Mesenchymal stem cell (in vitro differentiated cells and primary cell): ENCODE measurements around the gene ARHGEF17.

Experiments used
- DNase-seq: peaks from one replicate; pipeline ENCODE4 v3.0.0-alpha.2; 2013
- H2AFZ ChIP-seq: one replicate; pipeline ENCODE4 v1.6.1; 2013; ENCODE audit warnings: low read depth, mild to moderate bottlenecking, control low read depth, inconsistent platforms, low read length, moderate library complexity
- H2AK5ac ChIP-seq: 2 replicates; pipeline ENCODE4 v1.6.1; 2013; ENCODE audit warnings: low read length, moderate library complexity, mild to moderate bottlenecking, inconsistent platforms; ENCODE audit not compliant: severe bottlenecking
- H2BK120ac ChIP-seq: one replicate; pipeline ENCODE4 v1.6.1; 2013; ENCODE audit warnings: low read depth, mild to moderate bottlenecking, inconsistent platforms, low read length, moderate library complexity
- H2BK12ac ChIP-seq, 2 experiments: one replicate each; pipeline ENCODE4 v1.6.1; 2013; ENCODE audit warnings: inconsistent platforms in 2 of 2, low read length in 2 of 2, mild to moderate bottlenecking in 2 of 2, moderate library complexity in 2 of 2, control low read depth in 1 of 2
- H2BK15ac ChIP-seq: one replicate; pipeline ENCODE4 v1.6.1; 2013; ENCODE audit warnings: mild to moderate bottlenecking, low read depth, inconsistent platforms; ENCODE audit not compliant: poor library complexity, severe bottlenecking
- H2BK5ac ChIP-seq: 2 replicates; pipeline ENCODE4 v1.6.1; 2013; ENCODE audit warnings: low read depth, mild to moderate bottlenecking, low read length, control low read depth, inconsistent platforms; ENCODE audit not compliant: poor library complexity, severe bottlenecking
- H3K14ac ChIP-seq, 2 experiments: one replicate each; pipeline ENCODE4 v1.6.1; 2013; ENCODE audit warnings: inconsistent platforms in 2 of 2, low read length in 2 of 2, control low read depth in 1 of 2, mild to moderate bottlenecking in 1 of 2, moderate library complexity in 1 of 2
- H3K18ac ChIP-seq, 2 experiments: one replicate each; pipeline ENCODE4 v1.6.1; 2013; ENCODE audit warnings: inconsistent platforms in 2 of 2, low read length in 2 of 2, control low read depth in 1 of 2, low read depth in 1 of 2, mild to moderate bottlenecking in 1 of 2
- H3K23ac ChIP-seq, 2 experiments: one replicate each; pipeline ENCODE4 v1.6.1; 2013; ENCODE audit warnings: inconsistent platforms in 2 of 2, low read length in 2 of 2, mild to moderate bottlenecking in 2 of 2, moderate library complexity in 2 of 2, control low read depth in 1 of 2
- H3K27ac ChIP-seq: 2 replicates; pipeline ENCODE4 v1.5.1; 2013; ENCODE audit warnings: mild to moderate bottlenecking, moderate library complexity, low read length, control low read depth, inconsistent platforms; ENCODE audit not compliant: poor library complexity, severe bottlenecking
- H3K27me3 ChIP-seq, 2 experiments: 2 replicates each; pipeline versions ENCODE4 v1.6.1 to v1.7.0; 2013; ENCODE audit warnings: low read length in 2 of 2, mild to moderate bottlenecking in 2 of 2, moderate library complexity in 2 of 2, control low read depth in 1 of 2, inconsistent platforms in 1 of 2; ENCODE audit not compliant: control insufficient read depth in 1 of 2, insufficient read depth in 1 of 2
- H3K36me3 ChIP-seq, 2 experiments: 2 replicates each; pipeline versions ENCODE4 v1.6.1 to v1.7.0; 2013; ENCODE audit warnings: low read length in 2 of 2, control low read depth in 1 of 2, inconsistent platforms in 1 of 2, low read depth in 1 of 2, mild to moderate bottlenecking in 1 of 2; ENCODE audit not compliant: insufficient read depth in 2 of 2, control insufficient read depth in 1 of 2
- H3K4ac ChIP-seq, 2 experiments: one replicate each; pipeline ENCODE4 v1.6.1; 2013; ENCODE audit warnings: inconsistent platforms in 2 of 2, low read length in 2 of 2, mild to moderate bottlenecking in 2 of 2, moderate library complexity in 2 of 2, control low read depth in 1 of 2, low read depth in 1 of 2
- H3K4me1 ChIP-seq: 2 replicates; pipeline ENCODE4 v1.6.1; 2013; ENCODE audit warnings: low read depth, low read length, control low read depth; ENCODE audit not compliant: control insufficient read depth, insufficient read depth
- H3K4me2 ChIP-seq: 2 replicates; pipeline ENCODE4 v1.6.1; 2013; ENCODE audit warnings: low read length, mild to moderate bottlenecking, inconsistent platforms; ENCODE audit not compliant: poor library complexity, severe bottlenecking
- H3K4me3 ChIP-seq, 2 experiments: 2 replicates each; pipeline versions ENCODE4 v1.5.1 to v1.7.0; 2013; ENCODE audit warnings: low read length in 2 of 2, mild to moderate bottlenecking in 2 of 2, control low read depth in 1 of 2, low read depth in 1 of 2; ENCODE audit not compliant: insufficient read depth in 1 of 2
- H3K79me1 ChIP-seq: replicated peaks from 2 replicates; pipeline ENCODE4 v1.6.1; 2013; ENCODE audit warnings: mild to moderate bottlenecking, control low read depth, low read length, inconsistent platforms; ENCODE audit not compliant: poor library complexity, severe bottlenecking
- H3K9ac ChIP-seq: 2 replicates; pipeline ENCODE4 v1.7.0; 2013; ENCODE audit warnings: mild to moderate bottlenecking, low read length, moderate library complexity
- H3K9me3 ChIP-seq: 2 replicates; pipeline ENCODE4 v1.7.0; 2013; ENCODE audit warnings: mild to moderate bottlenecking, low read length; ENCODE audit not compliant: control insufficient read depth
- H4K8ac ChIP-seq: one replicate; pipeline ENCODE4 v1.6.1; 2013; ENCODE audit warnings: inconsistent platforms, mild to moderate bottlenecking, low read length, moderate library complexity
- H4K91ac ChIP-seq: one replicate; pipeline ENCODE4 v1.6.1; 2013; ENCODE audit warnings: mild to moderate bottlenecking, low read length, inconsistent platforms
- WGBS: methylation state at CpG from one replicate; pipeline ENCODE4 v1.1.7; 2013; ENCODE audit warnings: mixed read lengths; 5-methylcytosine and 5-hydroxymethylcytosine counted together

Gene ARHGEF17

GRCh38 chr11:73285721-73286120 is 22.4 kb upstream of the ARHGEF17 start:
- Histone ChIP-seq H3K27me3 (peaks cover 0 to 7% of the 10 kb centered on the region in 2 experiments), H3K4me3 (no peak overlapping the region), H4K91ac (no peak overlapping the region), H2BK5ac (no peak overlapping the region), H4K8ac (no peak overlapping the region), H2AFZ (no peak overlapping the region), H3K4me1 (peaks cover 11% of the 10 kb centered on the region), H2BK120ac (no peak overlapping the region), H3K4me2 (no peak overlapping the region), H3K36me3 (no peaks in the 10 kb centered on the region), H2BK15ac (no peak overlapping the region), H3K18ac (no peak overlapping the region), H3K23ac (no peak overlapping the region), H3K9ac (no peak overlapping the region), H3K14ac (no peak overlapping the region), H3K79me1 (no peaks in the 10 kb centered on the region), H3K4ac (no peak overlapping the region), H3K27ac (no peak overlapping the region), H2BK12ac (no peak overlapping the region), H2AK5ac (no peak overlapping the region), H3K9me3 (no peaks in the 10 kb centered on the region)
- WGBS: 83% methylated on average over 1 of the region's 1 CpG
- no peak for DNase-seq

- no peak overlapping the region for H2AK5ac ChIP-seq
- WGBS: 74% methylated on average over 7 of the region's 9 CpGs
Measured at GRCh38 chr11:73286240-73286810, 21.8 kb upstream of the ARHGEF17 start.

GRCh38 chr11:73287400-73288101 is 20.5 kb upstream of the ARHGEF17 start:
- no peak overlapping the region for H3K14ac ChIP-seq
- H3K4ac ChIP-seq: no peak overlapping the region
- peaks cover 17% of the 10 kb centered on the region for H3K4me1 ChIP-seq
- H3K18ac ChIP-seq: no peak overlapping the region
- no peaks in the 10 kb centered on the region for H3K9me3 ChIP-seq
- no peak overlapping the region for H2BK15ac ChIP-seq
- 83% methylated on average over 7 of the region's 10 CpGs for WGBS
- H3K27me3 ChIP-seq: peaks cover 0 to 4% of the 10 kb centered on the region in 2 experiments
- H4K91ac ChIP-seq: no peak overlapping the region
- H2BK12ac ChIP-seq: no peak overlapping the region
- no peaks in the 10 kb centered on the region for H3K79me1 ChIP-seq
- no peak overlapping the region for H2AK5ac ChIP-seq
- no peak overlapping the region for H3K4me2 ChIP-seq
- no peak overlapping the region for H2BK5ac ChIP-seq
- H3K4me3 ChIP-seq: no peak overlapping the region
- H2AFZ ChIP-seq: no peak overlapping the region
- H3K36me3 ChIP-seq: no peaks in the 10 kb centered on the region
- no peak for DNase-seq
- no peak overlapping the region for H4K8ac ChIP-seq
- no peak overlapping the region for H2BK120ac ChIP-seq
- H3K23ac ChIP-seq: no peak overlapping the region
- no peak overlapping the region for H3K9ac ChIP-seq
- H3K27ac ChIP-seq: no peak overlapping the region

More at GRCh38 chr11:73286240-73286810, 21.8 kb upstream of the ARHGEF17 start:
- no peaks in the 10 kb centered on the region for H3K36me3 ChIP-seq
- H3K4me3 ChIP-seq: no peak overlapping the region
- no peak overlapping the region for H2BK5ac ChIP-seq
- no peak overlapping the region for H2BK12ac ChIP-seq
- H3K79me1 ChIP-seq: no peaks in the 10 kb centered on the region
- H2BK15ac ChIP-seq: peak overlapping the region; percentile 74
- H3K23ac ChIP-seq: no peak overlapping the region
- H2AFZ ChIP-seq: no peak overlapping the region
- H3K18ac ChIP-seq: no peak overlapping the region
- no peak for DNase-seq
- H3K27ac ChIP-seq: no peak overlapping the region
- no peak overlapping the region for H4K8ac ChIP-seq
- no peaks in the 10 kb centered on the region for H3K9me3 ChIP-seq
- peaks cover 11% of the 10 kb centered on the region for H3K4me1 ChIP-seq
- no peak overlapping the region for H3K4ac ChIP-seq
- H2BK120ac ChIP-seq: no peak overlapping the region
- no peak overlapping the region for H3K4me2 ChIP-seq
- H3K27me3 ChIP-seq: peaks cover 0 to 7% of the 10 kb centered on the region in 2 experiments
- no peak overlapping the region for H4K91ac ChIP-seq
- no peak overlapping the region for H3K9ac ChIP-seq
- no peak overlapping the region for H3K14ac ChIP-seq

- H3K23ac ChIP-seq: no peak overlapping the region
- H2BK5ac ChIP-seq: no peak overlapping the region
- H2BK15ac ChIP-seq: peak overlapping the region; percentile 26
- no peak overlapping the region for H3K4me3 ChIP-seq
- H3K4ac ChIP-seq: no peak overlapping the region
- no peak overlapping the region for H2AFZ ChIP-seq
- no peaks in the 10 kb centered on the region for H3K9me3 ChIP-seq
- peaks cover 19% of the 10 kb centered on the region for H3K4me1 ChIP-seq
- 68% methylated on average over 5 of the region's 5 CpGs for WGBS
- no peak overlapping the region for H2BK120ac ChIP-seq
- DNase-seq: no peak
- H3K18ac ChIP-seq: peak overlapping the region in 1 of 2 experiments; percentile 46
- peaks cover 0 to 3% of the 10 kb centered on the region in 2 experiments for H3K27me3 ChIP-seq
- peak overlapping the region; percentile 73 for H3K9ac ChIP-seq
- no peak overlapping the region for H3K27ac ChIP-seq
- no peak overlapping the region for H3K4me2 ChIP-seq
- peak overlapping the region; percentile 79 for H4K8ac ChIP-seq
- H2BK12ac ChIP-seq: peak overlapping the region in 1 of 2 experiments; percentile 45
- H4K91ac ChIP-seq: peak overlapping the region; percentile 9
- H2AK5ac ChIP-seq: peak overlapping the region; percentile 1
- no peaks in the 10 kb centered on the region for H3K36me3 ChIP-seq
- no peaks in the 10 kb centered on the region for H3K79me1 ChIP-seq
- H3K14ac ChIP-seq: no peak overlapping the region
Measured at GRCh38 chr11:73288192-73288872, 19.7 kb upstream of the ARHGEF17 start.
